GM23338 (cell line): ENCODE results near the gene SMG7. TPM values are rescaled to one million over a fixed set of nuclear protein-coding genes. Genes with fewer than 3 reads are reported as not detected.

Experiments used
- ATAC-seq: fragments of 200-7000 bp; cut with Tn5 transposase; 3 replicates; pipeline ENCODE4 v1.9.1; 2020
- DNase-seq: peaks from one replicate; pipeline ENCODE4 v3.0.0-alpha.2; 2015; ENCODE audit warnings: low spot score
- H2AFZ ChIP-seq: fragments of 200-600 bp; sonication (generic); 2 replicates; pipeline ENCODE4 v1.8.0; 2016; ENCODE audit warnings: antibody characterized with exemption, mild to moderate bottlenecking, moderate library complexity
- H3F3A ChIP-seq: fragments of 200-600 bp; sonication (generic); replicated peaks from 2 replicates; pipeline ENCODE4 v1.8.0; 2017; ENCODE audit warnings: antibody characterized with exemption, mixed run types, low read depth
- H3K27ac ChIP-seq: fragments of 200-600 bp; sonication (generic); 2 replicates; pipeline ENCODE4 v1.6.1; 2016; ENCODE audit warnings: low read depth
- H3K27me3 ChIP-seq: fragments of 200-600 bp; sonication (generic); 2 replicates; pipeline ENCODE4 v1.8.0; 2016; ENCODE audit warnings: mild to moderate bottlenecking, mixed run types, moderate library complexity; ENCODE audit not compliant: insufficient read depth
- H3K36me3 ChIP-seq: fragments of 200-600 bp; sonication (generic); 2 replicates; pipeline ENCODE4 v1.8.0; 2016; ENCODE audit warnings: mild to moderate bottlenecking; ENCODE audit not compliant: insufficient read depth
- H3K4me1 ChIP-seq: fragments of 200-600 bp; sonication (generic); 2 replicates; pipeline ENCODE4 v1.8.0; 2016; ENCODE audit warnings: mild to moderate bottlenecking, moderate library complexity; ENCODE audit not compliant: insufficient read depth
- H3K4me2 ChIP-seq: fragments of 200-600 bp; sonication (generic); 2 replicates; pipeline ENCODE4 v1.7.1; 2017; ENCODE audit warnings: mixed run types
- H3K4me3 ChIP-seq: fragments of 200-600 bp; sonication (generic); 2 replicates; pipeline ENCODE4 v1.6.1; 2016; ENCODE audit warnings: mixed run types
- H3K79me2 ChIP-seq: fragments of 200-600 bp; sonication (generic); replicated peaks from 2 replicates; pipeline ENCODE4 v1.8.0; 2017; ENCODE audit warnings: mild to moderate bottlenecking; ENCODE audit not compliant: insufficient read depth
- H3K9me2 ChIP-seq: fragments of 200-600 bp; sonication (generic); 2 replicates; pipeline ENCODE4 v1.8.0; 2017; ENCODE audit not compliant: insufficient read depth
- H4K20me1 ChIP-seq: fragments of 200-600 bp; sonication (generic); replicated peaks from 2 replicates; pipeline ENCODE4 v1.8.0; 2017; ENCODE audit warnings: mild to moderate bottlenecking; ENCODE audit not compliant: insufficient read depth
- H3K27ac Mint-ChIP-seq: 2 replicates; pipeline ENCODE4 v1.8.0; 2020; ENCODE audit warnings: inconsistent platforms, mild to moderate bottlenecking, moderate library complexity, mixed read lengths
- H3K27me3 Mint-ChIP-seq: 3 replicates; pipeline ENCODE4 v1.8.0; 2022; ENCODE audit warnings: low read depth, mild to moderate bottlenecking, moderate library complexity, mixed read lengths, inconsistent platforms; ENCODE audit not compliant: insufficient read depth, poor library complexity
- H3K36me3 Mint-ChIP-seq: 3 replicates; pipeline ENCODE4 v1.8.0; 2021; ENCODE audit warnings: low read depth, mild to moderate bottlenecking, inconsistent platforms, moderate library complexity, mixed read lengths
- H3K4me1 Mint-ChIP-seq: 3 replicates; pipeline ENCODE4 v1.8.0; 2020; ENCODE audit warnings: mild to moderate bottlenecking, inconsistent platforms, mixed read lengths
- H3K4me3 Mint-ChIP-seq: 3 replicates; pipeline ENCODE4 v1.8.0; 2021; ENCODE audit warnings: moderate library complexity, mild to moderate bottlenecking, inconsistent platforms, mixed read lengths
- H3K9me3 Mint-ChIP-seq: 3 replicates; pipeline ENCODE4 v1.8.0; 2020; ENCODE audit warnings: moderate library complexity, mild to moderate bottlenecking, inconsistent platforms, mixed read lengths
- CREB1 ChIP-seq: fragments of 250-450 bp; sonication (Bioruptor Pico); IDR thresholded peaks from 2 replicates; pipeline ENCODE4 v1.5.0; 2020; ENCODE audit warnings: low read depth, mild to moderate bottlenecking, moderate library complexity
- EZH2 ChIP-seq: fragments of 200-600 bp; sonication (generic); IDR thresholded peaks from one replicate; pipeline ENCODE4 v1.8.0; 2017; ENCODE audit warnings: antibody characterized with exemption, mild to moderate bottlenecking, low read depth; ENCODE audit not compliant: unreplicated experiment
- EZH2phosphoT487 ChIP-seq: fragments of 200-600 bp; sonication (generic); IDR thresholded peaks from one replicate; pipeline ENCODE4 v1.8.1; 2018; ENCODE audit warnings: antibody characterized with exemption; ENCODE audit not compliant: unreplicated experiment
- NANOG ChIP-seq: IDR thresholded peaks from 2 replicates; pipeline ENCODE4 v1.6.1; 2016; ENCODE audit warnings: antibody characterized with exemption, borderline replicate concordance
- POLR2AphosphoS5 ChIP-seq: IDR thresholded peaks from 2 replicates; pipeline ENCODE4 v1.6.1; 2016; ENCODE audit warnings: antibody characterized with exemption, low read depth
- STAT1 ChIP-seq: IDR thresholded peaks from one replicate; pipeline ENCODE4 v1.6.1; 2016; ENCODE audit warnings: antibody characterized with exemption; ENCODE audit not compliant: unreplicated experiment
- ZNF331 ChIP-seq: fragments of 250-450 bp; sonication (Bioruptor Pico); IDR thresholded peaks from 2 replicates; pipeline ENCODE4 v1.5.0; 2020; ENCODE audit warnings: low read depth, mild to moderate bottlenecking, moderate library complexity
- polyA plus RNA-seq: library from polyadenylated mRNA; unstranded; fragments of >200 nt; fragmentation: Nextera tagmentation; extraction: Ambion mirVana; gene quantifications from 2 replicates; pipeline ENCODE4 v1.2.1, GENCODE V29; 2016
- total RNA-seq: library from RNA; depleted of rRNA; stranded (reverse); fragments of >200 nt; shearing (Covaris generic); gene quantifications from 2 replicates; pipeline ENCODE4 v1.2.3, GENCODE V29; 2014
- TF ChIP-seq, protein P1 (sequence below), 2 experiments: fragments of 200-600 bp in 1 of 2; sonication (generic) in 1 of 2; conservative IDR thresholded peaks; 2 replicates each; pipeline versions ENCODE4 v1.5.1 to v1.6.1; 2016 to 2017; ENCODE audit warnings: antibody characterized with exemption in 2 of 2, low read depth in 2 of 2, mild to moderate bottlenecking in 2 of 2, moderate library complexity in 1 of 2
- TF ChIP-seq, protein P2 (sequence below): fragments of 250-450 bp; sonication (Bioruptor Pico); IDR thresholded peaks from 2 replicates; pipeline ENCODE4 v1.5.0; 2020; ENCODE audit warnings: mild to moderate bottlenecking, moderate library complexity

The SMG7 gene
- total and polyA plus RNA-seq, 2 experiments from 2014 or later: 33.0 to 79.4 TPM

DNA sequence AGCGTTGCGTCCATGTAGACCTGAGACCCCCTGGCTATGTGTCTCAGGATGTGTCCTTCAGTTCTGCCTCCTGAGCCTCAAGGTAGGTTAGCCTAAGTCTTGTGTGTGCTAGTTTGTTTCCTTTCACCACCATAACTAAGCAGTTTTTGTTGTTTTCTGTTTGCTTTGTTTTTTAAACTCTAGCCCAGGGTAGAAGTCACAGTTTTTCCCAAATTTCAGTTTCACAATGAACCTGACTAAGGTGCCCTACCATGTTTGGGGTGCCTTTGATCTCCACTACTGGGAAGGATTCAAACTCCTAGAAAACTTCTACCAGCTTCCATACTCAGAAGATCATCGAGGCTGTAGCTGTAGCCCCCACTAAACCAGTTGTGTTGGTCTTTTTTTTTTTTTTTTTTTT is 14.8 kb upstream of the SMG7 start (continued):
- TF ChIP-seq EZH2 (no peak), CREB1 (CRISPR knock-in tag) (no peak), STAT1 (no peak), ZNF331 (CRISPR knock-in tag) (no peak), NANOG (no peak)
- TF ChIP-seq, protein P1, sequence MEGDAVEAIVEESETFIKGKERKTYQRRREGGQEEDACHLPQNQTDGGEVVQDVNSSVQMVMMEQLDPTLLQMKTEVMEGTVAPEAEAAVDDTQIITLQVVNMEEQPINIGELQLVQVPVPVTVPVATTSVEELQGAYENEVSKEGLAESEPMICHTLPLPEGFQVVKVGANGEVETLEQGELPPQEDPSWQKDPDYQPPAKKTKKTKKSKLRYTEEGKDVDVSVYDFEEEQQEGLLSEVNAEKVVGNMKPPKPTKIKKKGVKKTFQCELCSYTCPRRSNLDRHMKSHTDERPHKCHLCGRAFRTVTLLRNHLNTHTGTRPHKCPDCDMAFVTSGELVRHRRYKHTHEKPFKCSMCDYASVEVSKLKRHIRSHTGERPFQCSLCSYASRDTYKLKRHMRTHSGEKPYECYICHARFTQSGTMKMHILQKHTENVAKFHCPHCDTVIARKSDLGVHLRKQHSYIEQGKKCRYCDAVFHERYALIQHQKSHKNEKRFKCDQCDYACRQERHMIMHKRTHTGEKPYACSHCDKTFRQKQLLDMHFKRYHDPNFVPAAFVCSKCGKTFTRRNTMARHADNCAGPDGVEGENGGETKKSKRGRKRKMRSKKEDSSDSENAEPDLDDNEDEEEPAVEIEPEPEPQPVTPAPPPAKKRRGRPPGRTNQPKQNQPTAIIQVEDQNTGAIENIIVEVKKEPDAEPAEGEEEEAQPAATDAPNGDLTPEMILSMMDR (conservative IDR thresholded peaks at IDR 0.05; ENCODE audit: low read depth in 2 of 2): no peak

DNA sequence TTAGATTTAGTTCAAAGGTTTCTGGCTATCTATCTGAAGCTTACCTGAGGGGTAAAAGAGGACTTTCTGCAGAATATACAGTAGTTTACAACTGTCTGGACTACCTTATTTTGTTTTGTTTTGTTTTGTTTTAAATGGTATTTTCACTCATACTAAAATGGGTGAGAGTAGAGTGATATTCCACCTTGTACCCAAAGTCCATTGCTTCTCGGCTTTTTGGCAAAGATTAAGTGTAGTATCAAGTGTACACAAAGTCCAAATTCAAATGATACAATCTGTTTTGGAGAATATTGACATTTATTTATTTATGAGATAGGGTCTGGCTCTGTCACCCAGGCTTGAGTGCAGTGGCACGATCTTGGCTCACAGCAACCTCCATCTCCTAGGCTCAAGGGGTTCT is 11.7 kb upstream of the SMG7 start:
- Mint-ChIP-seq H3K4me3 (no peak overlapping the region), H3K4me1 (peaks cover 30% of the 10 kb centered on the region), H3K27ac (peak overlapping the region; percentile 48; the same call in 1 of the 2 replicates), H3K27me3 (peaks cover 13% of the 10 kb centered on the region), H3K9me3 (peaks cover 3% of the 10 kb centered on the region; the same call in 2 of the 3 replicates), H3K36me3 (peaks cover 4% of the 10 kb centered on the region; the same call in 1 of the 3 replicates)
- Histone ChIP-seq H3K27me3 (no peaks in the 10 kb centered on the region), H3K9me2 (0 out of 2 replicates have a peak, but pooled peaks cover 4% of the 10 kb centered on the region), H3K4me1 (peaks cover 24% of the 10 kb centered on the region; the same call in 1 of the 2 replicates), H3K79me2 (no peaks in the 10 kb centered on the region), H3K4me3 (no peak overlapping the region), H4K20me1 (no peaks in the 10 kb centered on the region), H3K4me2 (peak overlapping the region; percentile 6), H3F3A (no peaks in the 10 kb centered on the region), H3K27ac (peak overlapping the region; percentile 89), H2AFZ (0 out of 2 replicates have a peak overlapping the region, but pooled peaks have one; percentile 24), H3K36me3 (no peaks in the 10 kb centered on the region)
- DNase-seq (no peak), ATAC-seq (no peak)
- TF ChIP-seq, protein P2, sequence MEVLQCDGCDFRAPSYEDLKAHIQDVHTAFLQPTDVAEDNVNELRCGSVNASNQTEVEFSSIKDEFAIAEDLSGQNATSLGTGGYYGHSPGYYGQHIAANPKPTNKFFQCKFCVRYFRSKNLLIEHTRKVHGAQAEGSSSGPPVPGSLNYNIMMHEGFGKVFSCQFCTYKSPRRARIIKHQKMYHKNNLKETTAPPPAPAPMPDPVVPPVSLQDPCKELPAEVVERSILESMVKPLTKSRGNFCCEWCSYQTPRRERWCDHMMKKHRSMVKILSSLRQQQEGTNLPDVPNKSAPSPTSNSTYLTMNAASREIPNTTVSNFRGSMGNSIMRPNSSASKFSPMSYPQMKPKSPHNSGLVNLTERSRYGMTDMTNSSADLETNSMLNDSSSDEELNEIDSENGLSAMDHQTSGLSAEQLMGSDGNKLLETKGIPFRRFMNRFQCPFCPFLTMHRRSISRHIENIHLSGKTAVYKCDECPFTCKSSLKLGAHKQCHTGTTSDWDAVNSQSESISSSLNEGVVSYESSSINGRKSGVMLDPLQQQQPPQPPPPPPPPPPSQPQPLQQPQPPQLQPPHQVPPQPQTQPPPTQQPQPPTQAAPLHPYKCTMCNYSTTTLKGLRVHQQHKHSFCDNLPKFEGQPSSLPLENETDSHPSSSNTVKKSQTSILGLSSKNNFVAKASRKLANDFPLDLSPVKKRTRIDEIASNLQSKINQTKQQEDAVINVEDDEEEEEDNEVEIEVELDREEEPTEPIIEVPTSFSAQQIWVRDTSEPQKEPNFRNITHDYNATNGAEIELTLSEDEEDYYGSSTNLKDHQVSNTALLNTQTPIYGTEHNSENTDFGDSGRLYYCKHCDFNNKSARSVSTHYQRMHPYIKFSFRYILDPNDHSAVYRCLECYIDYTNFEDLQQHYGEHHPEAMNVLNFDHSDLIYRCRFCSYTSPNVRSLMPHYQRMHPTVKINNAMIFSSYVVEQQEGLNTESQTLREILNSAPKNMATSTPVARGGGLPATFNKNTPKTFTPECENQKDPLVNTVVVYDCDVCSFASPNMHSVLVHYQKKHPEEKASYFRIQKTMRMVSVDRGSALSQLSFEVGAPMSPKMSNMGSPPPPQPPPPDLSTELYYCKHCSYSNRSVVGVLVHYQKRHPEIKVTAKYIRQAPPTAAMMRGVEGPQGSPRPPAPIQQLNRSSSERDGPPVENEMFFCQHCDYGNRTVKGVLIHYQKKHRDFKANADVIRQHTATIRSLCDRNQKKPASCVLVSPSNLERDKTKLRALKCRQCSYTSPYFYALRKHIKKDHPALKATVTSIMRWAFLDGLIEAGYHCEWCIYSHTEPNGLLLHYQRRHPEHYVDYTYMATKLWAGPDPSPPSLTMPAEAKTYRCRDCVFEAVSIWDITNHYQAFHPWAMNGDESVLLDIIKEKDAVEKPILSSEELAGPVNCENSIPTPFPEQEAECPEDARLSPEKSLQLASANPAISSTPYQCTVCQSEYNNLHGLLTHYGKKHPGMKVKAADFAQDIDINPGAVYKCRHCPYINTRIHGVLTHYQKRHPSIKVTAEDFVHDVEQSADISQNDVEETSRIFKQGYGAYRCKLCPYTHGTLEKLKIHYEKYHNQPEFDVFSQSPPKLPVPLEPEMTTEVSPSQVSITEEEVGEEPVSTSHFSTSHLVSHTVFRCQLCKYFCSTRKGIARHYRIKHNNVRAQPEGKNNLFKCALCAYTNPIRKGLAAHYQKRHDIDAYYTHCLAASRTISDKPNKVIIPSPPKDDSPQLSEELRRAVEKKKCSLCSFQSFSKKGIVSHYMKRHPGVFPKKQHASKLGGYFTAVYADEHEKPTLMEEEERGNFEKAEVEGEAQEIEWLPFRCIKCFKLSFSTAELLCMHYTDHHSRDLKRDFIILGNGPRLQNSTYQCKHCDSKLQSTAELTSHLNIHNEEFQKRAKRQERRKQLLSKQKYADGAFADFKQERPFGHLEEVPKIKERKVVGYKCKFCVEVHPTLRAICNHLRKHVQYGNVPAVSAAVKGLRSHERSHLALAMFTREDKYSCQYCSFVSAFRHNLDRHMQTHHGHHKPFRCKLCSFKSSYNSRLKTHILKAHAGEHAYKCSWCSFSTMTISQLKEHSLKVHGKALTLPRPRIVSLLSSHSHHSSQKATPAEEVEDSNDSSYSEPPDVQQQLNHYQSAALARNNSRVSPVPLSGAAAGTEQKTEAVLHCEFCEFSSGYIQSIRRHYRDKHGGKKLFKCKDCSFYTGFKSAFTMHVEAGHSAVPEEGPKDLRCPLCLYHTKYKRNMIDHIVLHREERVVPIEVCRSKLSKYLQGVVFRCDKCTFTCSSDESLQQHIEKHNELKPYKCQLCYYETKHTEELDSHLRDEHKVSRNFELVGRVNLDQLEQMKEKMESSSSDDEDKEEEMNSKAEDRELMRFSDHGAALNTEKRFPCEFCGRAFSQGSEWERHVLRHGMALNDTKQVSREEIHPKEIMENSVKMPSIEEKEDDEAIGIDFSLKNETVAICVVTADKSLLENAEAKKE (CRISPR knock-in tag): no peak
- TF ChIP-seq EZH2phosphoT487 (no peak), POLR2AphosphoS5 (no peak)
